Activated CD8-positive, alpha-beta memory T cell treated with anti-CD3 and anti-CD28 coated beads, Interleukin-2, amount 50 U/mL, for 1 hour (primary cell): ENCODE data around the gene ORC4.

Experiments used
- DNase-seq: peaks from one replicate; pipeline ENCODE4 v3.0.0-alpha.2; 2020; ENCODE audit errors: extremely low read depth

The ORC4 gene

DNA sequence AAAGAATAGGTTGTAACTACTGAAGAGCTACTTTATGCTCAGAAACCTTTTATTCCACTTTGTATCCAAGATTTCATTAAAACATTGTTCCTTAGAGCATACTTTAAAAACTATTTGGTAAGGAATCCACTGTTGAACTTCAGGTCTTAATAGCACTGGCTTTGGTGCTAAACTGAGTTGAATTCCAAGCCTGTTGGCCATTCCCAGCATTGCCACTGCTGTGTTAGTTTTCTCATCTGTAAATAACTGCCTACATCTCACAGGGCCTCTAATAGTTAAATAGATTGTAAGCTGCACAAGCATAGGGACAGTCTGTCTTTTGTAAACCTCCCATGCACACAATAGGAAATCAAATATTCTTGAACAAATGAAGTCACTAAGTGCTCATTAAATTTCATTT is 86.6 kb downstream of the ORC4 start:
- DNase-seq = no peak

DNA sequence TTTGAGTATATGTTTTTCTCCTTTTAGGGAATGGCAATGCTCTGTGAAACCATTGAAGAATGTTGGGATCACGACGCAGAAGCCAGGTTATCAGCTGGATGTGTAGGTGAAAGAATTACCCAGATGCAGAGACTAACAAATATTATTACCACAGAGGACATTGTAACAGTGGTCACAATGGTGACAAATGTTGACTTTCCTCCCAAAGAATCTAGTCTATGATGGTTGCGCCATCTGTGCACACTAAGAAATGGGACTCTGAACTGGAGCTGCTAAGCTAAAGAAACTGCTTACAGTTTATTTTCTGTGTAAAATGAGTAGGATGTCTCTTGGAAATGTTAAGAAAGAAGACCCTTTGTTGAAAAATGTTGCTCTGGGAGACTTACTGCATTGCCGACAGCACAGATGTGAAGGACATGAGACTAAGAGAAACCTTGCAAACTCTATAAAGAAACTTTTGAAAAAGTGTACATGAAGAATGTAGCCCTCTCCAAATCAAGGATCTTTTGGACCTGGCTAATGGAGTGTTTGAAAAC is 93.4 kb downstream of the ORC4 start:
- no peak for DNase-seq

DNA sequence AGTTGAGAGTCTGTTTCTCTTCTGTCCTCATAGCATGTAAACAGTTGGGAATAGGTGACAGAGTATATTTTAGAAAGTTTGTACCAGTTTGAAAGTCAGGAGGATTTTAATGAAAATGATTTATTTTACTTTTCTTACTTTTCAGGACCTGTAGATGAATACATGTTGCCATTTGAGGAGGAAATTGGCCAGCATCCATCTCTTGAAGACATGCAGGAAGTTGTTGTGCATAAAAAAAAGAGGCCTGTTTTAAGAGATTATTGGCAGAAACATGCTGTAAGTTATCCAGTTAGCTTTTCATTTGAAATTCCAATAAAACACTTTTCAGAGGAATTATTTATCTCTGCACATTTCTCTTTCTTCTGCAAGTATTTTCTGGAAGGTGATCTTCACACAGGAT is 94.7 kb downstream of the ORC4 start:
- DNase-seq = no peak

DNA sequence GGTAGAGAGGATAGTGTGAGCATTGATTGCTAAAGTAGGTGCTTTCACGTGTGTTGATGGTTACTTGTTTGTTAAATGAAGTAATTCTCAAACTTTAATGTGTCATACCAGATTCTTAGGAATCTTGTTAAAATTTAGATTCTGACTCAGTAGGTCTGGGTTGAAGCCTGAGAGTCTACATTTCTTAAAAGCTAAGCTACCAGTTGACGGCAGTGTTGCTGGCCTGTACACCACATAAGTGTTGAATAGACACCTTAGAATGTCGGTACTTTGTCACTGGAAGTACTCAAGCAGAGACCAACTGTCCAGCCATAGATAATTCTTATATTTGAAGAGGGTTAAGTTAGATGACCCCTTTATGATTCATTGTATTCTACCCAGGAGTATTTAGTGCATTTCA is 95.9 kb downstream of the ORC4 start:
- no peak for DNase-seq

DNA sequence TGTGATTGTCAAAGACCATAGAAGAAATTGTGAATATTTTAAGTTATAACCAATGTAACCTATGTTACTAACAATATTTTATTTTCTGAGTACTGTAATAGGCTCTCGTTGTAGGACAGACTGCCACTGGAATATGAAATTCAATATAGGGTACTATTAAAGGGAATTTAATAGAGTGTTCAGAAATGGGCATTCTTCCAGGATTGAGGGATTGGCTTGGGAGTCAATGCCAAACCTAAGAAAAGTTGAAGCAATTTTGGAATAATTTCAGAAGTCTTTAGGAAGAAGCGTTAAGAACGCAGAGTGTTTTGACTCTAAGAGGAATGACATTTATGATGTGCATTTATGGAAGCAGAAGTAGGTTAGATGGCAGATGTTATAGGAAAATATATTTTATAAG is 96.7 kb downstream of the ORC4 start:
- DNase-seq = no peak

DNA sequence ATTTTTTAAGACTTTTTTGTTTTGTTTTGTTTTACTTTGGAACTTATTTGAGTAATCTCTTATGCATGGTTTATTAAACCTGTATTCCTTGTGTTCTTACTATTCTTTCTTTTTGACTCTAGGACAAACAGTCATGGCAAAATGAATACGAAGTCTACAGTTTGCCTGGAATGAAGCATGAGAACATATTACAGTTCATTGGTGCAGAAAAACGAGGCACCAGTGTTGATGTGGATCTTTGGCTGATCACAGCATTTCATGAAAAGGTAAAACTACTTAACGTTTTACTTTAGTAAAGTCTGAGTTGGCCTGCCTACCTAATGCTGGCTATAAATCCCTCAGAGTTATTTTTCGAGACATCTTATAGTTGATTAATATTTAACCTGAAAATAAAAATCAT is 103.4 kb downstream of the ORC4 start:
- DNase-seq = no peak

DNA sequence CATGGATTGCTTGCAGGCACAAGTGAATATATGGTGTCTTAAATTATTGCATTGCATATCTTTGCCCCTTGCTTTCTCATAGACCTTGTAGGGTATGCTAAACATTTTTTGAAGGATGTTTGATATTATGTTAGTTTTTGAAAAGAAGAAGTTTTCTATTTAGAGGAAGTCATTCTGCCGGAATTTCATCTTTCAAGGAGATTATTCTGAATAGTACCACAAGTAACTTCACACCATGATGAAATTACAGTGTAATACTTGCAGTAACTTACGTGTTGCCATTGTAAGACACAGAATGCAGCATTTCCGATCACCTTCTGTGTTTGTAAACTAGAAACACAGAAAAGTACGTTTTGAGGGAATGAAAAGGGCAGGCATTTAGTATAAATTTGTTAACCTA is 103.8 kb downstream of the ORC4 start:
- DNase-seq = no peak

DNA sequence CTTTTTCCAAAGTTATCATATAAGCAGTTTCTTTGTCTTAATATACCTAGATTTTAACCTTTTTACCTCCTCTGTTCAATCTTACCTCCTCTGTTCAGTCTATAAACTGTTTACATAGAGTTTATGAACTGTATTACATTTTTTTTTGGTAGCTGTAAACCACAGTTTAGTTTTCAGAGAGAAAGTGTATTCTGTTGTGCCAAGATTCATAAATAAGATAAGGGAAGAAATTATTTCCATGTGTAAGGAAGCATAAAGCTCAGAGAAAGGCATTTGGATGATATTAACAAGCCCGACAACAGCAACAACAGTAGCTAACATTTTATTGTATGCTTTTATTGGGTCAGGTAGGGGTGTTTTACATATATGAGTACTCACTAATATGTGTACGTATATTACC is 104.5 kb downstream of the ORC4 start:
- DNase-seq = no peak

DNA sequence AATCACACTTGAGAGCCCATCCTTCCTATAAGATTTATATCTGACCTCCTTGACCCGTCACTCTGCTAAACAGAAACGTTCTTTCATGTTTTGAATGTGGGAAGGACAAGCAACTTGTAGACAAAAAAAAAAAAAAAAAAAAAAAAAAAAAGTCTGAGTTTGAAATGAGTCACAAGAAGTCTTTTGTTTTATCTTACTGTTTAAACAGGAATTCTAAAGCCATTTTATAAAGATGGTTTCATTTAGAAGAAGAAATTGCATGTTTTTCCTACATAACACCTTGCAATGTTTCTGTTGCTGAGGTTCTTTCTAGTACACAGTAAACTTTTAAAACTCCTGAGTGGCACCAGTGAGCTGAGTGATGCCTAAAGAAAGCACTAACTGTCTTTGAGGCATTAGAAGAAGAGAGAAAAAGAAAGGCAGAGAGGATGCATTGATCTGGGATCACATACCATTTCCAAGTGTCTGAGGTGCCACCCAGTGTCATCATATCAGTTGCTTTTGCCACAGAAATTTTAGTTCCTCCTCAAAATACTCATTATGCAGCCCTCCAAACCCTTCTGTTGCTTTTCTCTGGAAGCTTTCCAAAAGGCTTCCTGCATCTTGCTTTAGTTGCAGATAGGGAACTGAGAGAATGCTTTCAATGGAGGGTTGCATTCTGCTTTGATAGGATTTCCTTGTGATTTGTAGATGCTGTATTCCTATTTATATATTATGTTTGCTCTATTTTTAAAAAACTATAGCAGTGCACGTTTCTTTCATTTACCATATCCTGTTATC is 106.6 kb downstream of the ORC4 start:
- no peak for DNase-seq

DNA sequence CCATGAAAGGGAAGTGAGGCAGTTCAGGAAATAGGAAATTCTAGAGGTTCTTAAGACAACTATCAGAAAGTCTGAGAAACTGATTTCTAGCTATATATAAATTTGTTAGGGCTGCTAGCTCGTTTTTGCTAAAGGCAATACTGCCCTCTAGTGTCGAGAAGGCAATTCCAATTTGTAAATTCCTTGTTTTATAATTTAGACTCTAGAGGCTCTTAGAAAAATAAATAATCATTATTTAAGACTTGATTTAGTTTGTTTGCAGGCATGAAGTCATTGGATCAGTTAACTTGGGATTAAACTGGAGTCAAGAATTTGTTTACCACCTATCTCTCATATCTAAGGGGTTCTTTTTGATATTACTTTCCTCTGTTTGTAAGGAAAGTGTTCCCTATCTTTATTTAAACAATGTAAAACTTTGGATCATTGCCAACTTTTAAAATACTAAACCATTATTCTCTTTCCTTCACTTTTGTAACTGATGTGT is 109.5 kb downstream of the ORC4 start:
- DNase-seq = no peak

DNA sequence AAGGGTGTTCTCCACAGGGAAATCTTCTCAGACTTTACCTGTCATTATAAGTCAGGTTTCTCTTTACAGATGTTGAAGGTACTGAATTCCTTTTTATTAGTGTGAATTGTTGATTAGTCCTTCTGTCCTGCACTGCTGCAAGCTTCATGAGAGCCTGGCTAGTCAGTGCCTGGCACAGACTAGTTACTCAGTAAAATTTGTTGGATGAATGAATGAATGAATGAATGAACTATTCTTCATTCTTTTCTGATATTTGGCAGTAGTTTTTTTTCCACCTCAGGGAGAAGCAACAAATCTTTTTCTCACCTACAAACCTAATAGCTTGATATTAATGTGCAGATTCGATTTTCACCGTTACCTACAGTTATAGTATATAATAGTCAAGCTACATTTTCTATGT is 111.4 kb downstream of the ORC4 start:
- no peak for DNase-seq

DNA sequence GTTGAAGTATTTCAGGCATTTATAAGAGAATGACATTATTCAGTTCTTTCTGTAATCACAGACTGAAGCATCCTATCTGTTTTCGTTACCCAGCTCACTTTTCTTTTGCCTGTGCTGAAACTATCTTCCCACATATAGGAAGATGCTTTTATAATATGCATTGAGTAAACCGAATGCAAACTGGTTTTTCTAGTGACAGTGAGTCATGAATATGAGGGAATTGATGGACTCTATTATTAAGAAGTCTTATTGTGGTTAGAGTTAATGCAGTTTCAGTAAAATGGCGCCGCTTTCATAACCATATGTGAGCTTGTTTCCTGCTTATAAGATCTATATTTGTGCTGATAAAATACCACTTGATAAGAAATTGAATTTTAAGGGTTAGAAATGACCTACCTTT is 116.5 kb downstream of the ORC4 start:
- no peak for DNase-seq

DNA sequence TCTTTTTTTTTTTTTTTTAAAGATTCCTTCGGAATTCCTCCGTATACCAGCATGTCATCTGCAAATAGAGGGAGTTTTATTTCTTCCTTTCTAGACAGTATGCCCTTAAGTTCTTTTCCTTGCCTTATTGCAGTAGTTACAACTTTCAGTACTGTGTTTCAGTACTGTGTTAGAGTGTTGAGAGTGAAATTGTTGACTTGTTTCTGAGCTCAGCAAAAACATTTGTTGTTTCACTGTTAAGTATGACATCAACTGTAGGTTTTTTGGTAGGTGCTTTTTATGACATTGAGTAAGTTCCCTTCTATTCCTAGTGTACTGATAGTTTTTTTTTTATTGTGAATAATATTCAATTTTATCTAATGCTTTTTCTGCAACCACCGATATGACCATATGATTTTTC is 131.9 kb downstream of the ORC4 start:
- DNase-seq = no peak

DNA sequence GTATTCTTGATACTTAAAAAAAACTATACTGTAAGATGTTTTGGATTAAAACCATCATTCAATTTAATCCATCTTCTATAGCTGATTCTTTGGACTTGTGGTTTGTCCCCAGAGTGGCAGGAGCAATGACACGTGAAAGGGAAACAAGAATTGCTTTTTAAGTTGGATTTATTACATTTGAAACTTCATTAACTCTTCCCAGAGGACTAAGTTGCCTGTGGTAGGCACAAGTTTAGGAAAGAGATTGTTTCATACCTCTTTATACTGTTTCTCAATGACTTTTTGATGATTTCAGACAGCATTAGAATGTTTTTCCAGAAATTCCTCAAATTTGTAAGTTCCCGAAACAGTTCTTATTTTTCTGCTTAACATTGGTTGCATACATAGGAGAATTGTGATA is 134.4 kb downstream of the ORC4 start:
- DNase-seq = no peak

DNA sequence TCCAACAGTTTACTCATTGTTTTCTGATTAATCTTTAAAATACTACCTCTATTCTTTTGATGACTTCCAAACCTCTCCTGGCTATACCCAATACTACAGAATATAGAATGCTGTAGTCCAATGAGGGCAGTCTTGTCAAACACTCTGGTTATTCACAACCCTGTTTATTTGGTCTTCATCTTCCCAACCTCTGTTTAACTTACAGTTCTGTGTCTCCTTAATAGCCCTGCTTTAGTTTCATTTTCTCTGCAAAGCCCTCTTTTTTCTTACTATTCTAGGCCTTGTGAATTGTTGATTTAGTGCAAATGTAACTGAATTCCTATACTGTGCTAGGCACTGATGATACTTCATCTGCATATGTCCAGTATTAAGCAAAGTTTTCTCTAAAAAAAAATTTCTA is 135.7 kb downstream of the ORC4 start:
- DNase-seq = no peak

DNA sequence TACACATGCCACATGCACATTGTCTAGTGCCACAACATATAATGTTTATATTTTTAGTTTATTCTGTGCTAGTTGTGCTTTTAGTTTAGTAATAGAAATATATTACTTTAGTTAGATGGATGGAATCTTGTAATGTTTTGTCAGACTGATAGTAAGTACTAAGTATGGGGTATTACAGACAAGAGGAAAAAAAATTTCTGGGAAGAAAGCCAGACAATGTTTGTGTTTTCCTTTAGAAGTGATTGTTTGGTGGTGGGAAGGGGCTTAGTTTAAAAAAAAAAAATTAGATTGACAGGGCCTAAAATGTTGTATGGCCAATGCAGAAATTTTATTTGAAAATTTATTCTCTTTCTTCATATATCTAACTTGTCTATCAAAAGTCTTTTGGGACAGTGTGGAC is 137.9 kb downstream of the ORC4 start:
- DNase-seq = no peak
